ENCODE results near the gene RAPGEF2.

Gene RAPGEF2

GRCh38 chr4:159131564-159131963, 28.7 kb downstream of the RAPGEF2 start:
- no peak for DNase-seq (ENCODE audit: low read depth)

GRCh38 chr4:159134429-159134828, 31.6 kb downstream of the RAPGEF2 start:
- DNase-seq (ENCODE audit: low read depth) = no peak

GRCh38 chr4:159137176-159137575, 34.3 kb downstream of the RAPGEF2 start:
- DNase-seq (ENCODE audit: low read depth) = no peak

GRCh38 chr4:159138436-159138835, 35.6 kb downstream of the RAPGEF2 start:
- DNase-seq (ENCODE audit: low read depth) = no peak

- DNase-seq (ENCODE audit: low read depth) = no peak
Observed at GRCh38 chr4:159141193-159141592, 38.3 kb downstream of the RAPGEF2 start.

GRCh38 chr4:159142241-159142640, 39.4 kb downstream of the RAPGEF2 start:
- no peak for DNase-seq (ENCODE audit: low read depth)

- DNase-seq (ENCODE audit: low read depth) = no peak
Observed at GRCh38 chr4:159142681-159143384, 40.0 kb downstream of the RAPGEF2 start.

- DNase-seq (ENCODE audit: low read depth) = no peak
Observed at GRCh38 chr4:159143687-159144086, 40.8 kb downstream of the RAPGEF2 start.

GRCh38 chr4:159144112-159144694, 41.3 kb downstream of the RAPGEF2 start:
- DNase-seq (ENCODE audit: low read depth) = no peak

- no peak for DNase-seq (ENCODE audit: low read depth)
Observed at GRCh38 chr4:159145318-159145991, 42.6 kb downstream of the RAPGEF2 start.

- DNase-seq (ENCODE audit: low read depth) = no peak
Observed at GRCh38 chr4:159145992-159146330, 43.1 kb downstream of the RAPGEF2 start.

GRCh38 chr4:159146488-159146887, 43.6 kb downstream of the RAPGEF2 start:
- no peak for DNase-seq (ENCODE audit: low read depth)

GRCh38 chr4:159148441-159148840, 45.6 kb downstream of the RAPGEF2 start:
- DNase-seq (ENCODE audit: low read depth) = no peak

- no peak for DNase-seq (ENCODE audit: low read depth)
Observed at GRCh38 chr4:159149666-159150065, 46.8 kb downstream of the RAPGEF2 start.

GRCh38 chr4:159150396-159150795, 47.5 kb downstream of the RAPGEF2 start:
- no peak for DNase-seq (ENCODE audit: low read depth)

GRCh38 chr4:159150821-159151390, 48.0 kb downstream of the RAPGEF2 start:
- DNase-seq (ENCODE audit: low read depth) = no peak

GRCh38 chr4:159151689-159152088, 48.8 kb downstream of the RAPGEF2 start:
- no peak for DNase-seq (ENCODE audit: low read depth)

GRCh38 chr4:159152181-159152580, 49.3 kb downstream of the RAPGEF2 start:
- DNase-seq (ENCODE audit: low read depth) = no peak

- DNase-seq (ENCODE audit: low read depth) = no peak
Observed at GRCh38 chr4:159153669-159154068, 50.8 kb downstream of the RAPGEF2 start.

GRCh38 chr4:159155119-159155518, 52.2 kb downstream of the RAPGEF2 start:
- no peak for DNase-seq (ENCODE audit: low read depth)

GRCh38 chr4:159158083-159158617, 55.3 kb downstream of the RAPGEF2 start:
- DNase-seq (ENCODE audit: low read depth) = no peak

GRCh38 chr4:159158985-159159384, 56.1 kb downstream of the RAPGEF2 start:
- no peak for DNase-seq (ENCODE audit: low read depth)

- DNase-seq (ENCODE audit: low read depth) = no peak
Observed at GRCh38 chr4:159159611-159160010, 56.7 kb downstream of the RAPGEF2 start.

All from activated T-cell treated with anti-CD3 and anti-CD28 coated beads for 24 hours (primary cell).